NCI-H2171 (cell line): ENCODE results near the gene HDAC8.
"Not testable (repeated sequence)": the region's sequence is repeated elsewhere in the genome, so short reads cannot be mapped to it uniquely, and the experiment has no call there.

Source experiments
- DNase-seq: peaks from one replicate; lab custom pipeline; 2025; lab: John Stamatoyannopoulos, UW

The HDAC8 gene

GRCh38 chrX:72460715-72461114 lies 111.9 kb downstream of the HDAC8 start:
- DNase-seq: no peak

GRCh38 chrX:72449034-72449433 lies 123.6 kb downstream of the HDAC8 start:
- not testable (repeated sequence) for DNase-seq

GRCh38 chrX:72440764-72441163 lies 131.9 kb downstream of the HDAC8 start:
- not testable (repeated sequence) for DNase-seq

DNA sequence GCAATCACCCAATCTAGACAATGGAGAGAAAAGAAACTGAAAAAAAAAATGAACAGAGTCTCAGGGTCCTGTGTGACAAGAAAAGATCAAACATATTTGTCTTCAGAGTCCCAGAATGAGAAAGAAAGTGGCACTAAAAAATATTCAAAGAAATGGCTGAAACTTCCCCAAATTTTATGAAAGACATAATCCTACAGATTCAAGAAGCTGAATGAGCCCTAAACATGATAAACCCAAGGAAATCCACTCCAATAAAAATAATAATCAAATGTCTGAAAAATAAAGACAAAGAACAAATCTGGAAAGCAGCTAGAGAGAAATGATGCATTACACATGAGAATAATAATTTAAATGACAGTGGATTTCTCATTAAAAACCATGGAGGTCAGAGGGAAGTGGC lies 136.6 kb downstream of the HDAC8 start:
- no peak for DNase-seq

DNA sequence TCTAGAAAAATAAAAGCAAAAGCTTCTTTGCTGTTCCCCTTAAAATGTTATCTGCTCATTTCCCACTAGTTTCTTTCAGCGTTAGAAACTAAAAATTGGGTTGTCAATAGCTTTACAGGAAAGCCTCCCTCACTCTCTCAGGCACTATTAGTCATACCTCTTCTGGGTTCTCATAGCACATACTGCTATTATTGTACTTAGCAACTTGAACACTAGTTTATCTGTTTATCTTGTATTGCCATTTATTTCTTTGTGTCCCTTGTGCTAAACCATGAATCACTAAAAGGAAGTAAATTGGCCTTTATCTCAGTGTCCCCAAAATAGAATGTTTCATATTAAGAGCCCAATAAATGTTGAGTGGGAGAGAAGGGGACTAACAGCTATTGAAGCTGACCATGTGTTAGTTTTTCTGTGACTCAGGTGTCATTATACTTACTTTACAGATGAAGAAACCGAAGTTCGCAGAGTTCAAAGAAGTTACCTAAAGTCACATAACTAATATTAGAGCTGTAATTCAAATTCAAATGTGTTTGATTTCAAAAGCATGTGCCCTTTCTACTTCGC lies 142.2 kb downstream of the HDAC8 start:
- no peak for DNase-seq

DNA sequence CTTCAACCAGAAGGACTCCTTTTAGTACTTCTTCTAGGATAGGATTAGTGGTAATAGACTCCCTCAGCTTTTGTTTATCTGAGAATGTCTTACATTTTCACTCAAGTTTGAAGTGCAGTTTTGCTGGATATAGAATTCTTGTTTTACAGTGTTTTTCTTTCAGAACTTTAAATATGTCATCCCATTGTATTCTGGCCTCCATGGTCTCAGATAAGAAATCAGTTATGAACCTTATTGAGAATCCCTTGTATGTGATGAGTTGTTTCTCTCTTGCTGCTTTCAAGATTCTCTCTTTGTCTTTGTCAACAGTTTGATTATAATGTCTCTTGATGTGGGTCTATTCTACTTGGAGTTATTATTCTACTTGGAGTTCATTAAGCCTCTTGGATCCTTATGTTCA lies 150.8 kb downstream of the HDAC8 start:
- DNase-seq: no peak

DNA sequence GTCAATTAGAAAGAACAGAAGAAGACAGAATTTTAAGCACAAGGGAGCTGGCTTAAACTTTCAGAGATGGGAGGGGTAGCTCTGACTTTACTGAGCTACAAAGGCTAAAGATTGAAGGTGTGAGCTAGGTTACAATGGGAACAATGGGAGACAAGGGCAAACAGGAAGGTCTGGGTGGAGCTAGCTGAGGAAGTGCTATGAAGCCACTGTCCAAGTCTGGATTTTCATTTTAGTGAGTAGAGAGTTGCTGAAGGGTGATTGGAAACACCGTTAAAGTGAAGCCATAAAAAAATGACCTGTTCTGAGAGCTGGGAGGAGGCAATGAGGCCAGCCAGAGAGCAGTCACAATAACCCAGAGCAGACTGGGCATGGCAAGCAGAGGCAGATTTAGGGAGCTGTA lies 162.7 kb downstream of the HDAC8 start:
- no peak for DNase-seq

DNA sequence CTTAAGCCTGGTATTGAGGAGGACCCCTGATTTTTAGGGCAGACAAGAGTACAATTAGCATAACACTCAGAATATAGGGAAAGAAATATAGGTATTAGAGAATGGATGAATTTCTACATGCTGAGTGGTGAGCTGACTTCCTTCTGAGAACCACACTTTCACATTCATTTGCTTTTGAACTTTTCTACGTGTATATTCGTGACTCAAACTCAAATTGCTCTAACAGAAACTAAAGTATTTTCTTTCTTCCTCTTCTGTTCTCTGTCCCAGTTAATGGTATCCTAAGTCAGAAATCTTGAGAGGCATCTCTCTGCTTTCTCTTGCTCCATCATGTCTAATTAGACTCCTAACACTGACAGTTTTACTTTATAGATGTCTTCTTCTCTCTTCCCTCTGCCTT lies 163.8 kb downstream of the HDAC8 start:
- DNase-seq: no peak

- DNase-seq: not testable (repeated sequence)
Measured at GRCh38 chrX:72405136-72405535, 167.5 kb downstream of the HDAC8 start.

- no peak for DNase-seq
Measured at GRCh38 chrX:72402614-72403013, 170.0 kb downstream of the HDAC8 start.

DNA sequence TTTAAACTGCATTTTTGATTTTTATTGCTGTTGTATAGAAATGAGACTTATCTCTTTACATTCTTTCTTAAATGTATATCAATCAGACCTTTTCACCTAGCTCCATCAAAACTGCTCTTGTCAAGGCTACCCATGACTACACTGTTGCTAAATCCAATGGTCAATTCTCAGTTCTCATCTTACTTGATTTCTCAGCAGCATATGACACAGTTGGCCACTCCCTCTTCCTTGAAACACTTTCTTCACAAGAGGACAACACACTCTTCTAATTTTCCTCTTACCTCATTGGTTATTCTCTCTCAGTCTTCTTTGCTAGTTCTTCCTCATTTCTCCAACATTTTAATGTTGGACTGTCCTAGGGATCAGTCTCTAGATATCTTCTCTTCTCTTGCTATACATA lies 172.8 kb downstream of the HDAC8 start:
- no peak for DNase-seq

GRCh38 chrX:72396117-72396516 lies 176.5 kb downstream of the HDAC8 start:
- no peak for DNase-seq

DNA sequence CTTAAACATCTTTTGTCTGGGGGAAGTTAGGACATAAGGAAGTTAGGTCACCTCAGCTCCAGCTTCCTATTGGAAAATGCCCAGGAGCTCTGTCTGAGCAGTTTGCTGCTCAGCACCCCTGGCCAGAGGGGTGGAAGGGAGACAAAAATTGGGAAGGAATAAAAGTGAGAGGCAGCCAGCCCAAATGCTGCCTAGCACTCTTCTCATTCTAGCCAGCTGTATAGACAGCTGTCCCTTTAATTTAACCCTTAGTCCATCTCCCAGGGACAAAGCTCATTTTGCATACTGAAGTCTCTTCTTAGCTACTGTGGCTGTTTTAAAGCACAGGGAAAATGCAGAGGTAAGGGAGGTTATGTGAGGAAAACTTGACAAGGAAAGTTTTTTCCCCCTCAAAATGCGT lies 177.4 kb downstream of the HDAC8 start:
- no peak for DNase-seq

DNA sequence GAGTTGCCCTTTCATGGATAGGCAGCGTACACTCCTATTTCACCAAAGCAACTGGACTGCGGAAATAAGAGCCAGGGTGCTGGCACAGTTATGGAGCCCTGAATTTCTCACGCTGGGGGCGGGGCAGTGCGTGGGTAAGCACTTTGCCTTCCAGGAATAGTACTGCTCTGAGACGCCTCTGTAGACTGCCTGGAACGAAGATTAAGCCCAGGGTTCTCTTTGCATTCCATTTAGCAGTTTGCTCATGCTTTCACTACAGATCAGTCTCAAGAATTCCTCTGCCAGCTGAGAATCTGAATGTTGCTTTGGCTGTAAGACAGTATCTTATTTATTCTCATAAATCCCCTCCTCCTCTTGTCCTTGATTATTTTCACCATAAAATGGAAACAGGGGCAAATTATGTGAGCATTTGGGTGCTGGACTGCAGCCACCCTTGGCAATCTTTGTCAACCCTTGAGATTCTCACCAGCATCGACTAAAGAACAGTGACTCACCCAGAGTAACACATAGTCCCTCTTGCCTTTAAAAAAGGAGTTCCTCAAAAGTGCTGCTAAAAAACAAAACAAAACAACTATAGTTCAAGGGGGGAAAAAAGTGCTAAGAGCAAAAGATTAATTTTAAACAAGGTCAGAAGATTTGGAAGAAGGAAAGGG lies 178.0 kb downstream of the HDAC8 start:
- DNase-seq: no peak

DNA sequence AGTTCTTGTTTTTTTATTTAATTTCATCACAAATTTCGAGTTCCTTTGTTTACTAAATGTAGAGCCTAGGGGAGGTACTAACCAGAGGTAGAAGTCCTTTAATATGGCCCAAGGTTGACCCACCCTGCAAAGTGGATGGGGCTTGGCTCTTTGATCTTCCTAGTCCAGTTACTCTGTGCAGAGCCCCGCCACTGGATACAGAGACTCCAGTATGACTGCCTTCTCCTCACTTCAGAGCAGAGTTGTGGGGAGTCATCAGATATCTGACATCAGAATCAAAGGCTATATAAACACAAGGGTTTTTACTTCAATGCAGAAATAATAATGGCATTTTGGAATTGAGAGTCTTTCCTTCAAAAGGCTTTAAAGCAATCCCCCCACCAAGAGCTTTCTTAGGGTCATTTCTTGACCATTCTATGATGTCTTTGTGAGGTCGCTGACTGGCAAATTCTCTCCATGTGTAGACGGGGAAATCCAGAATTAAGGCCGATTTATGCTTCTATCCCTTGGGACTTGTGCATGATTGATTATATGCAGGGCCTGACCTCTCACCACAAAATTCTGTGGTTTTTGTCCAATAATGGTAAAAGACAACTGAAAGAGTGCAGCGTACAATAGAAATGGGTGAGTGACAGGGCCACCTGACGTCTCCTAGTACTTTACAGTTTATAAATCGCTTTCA lies 178.7 kb downstream of the HDAC8 start:
- DNase-seq: no peak

- DNase-seq: no peak
Measured at GRCh38 chrX:72392816-72393800, 179.5 kb downstream of the HDAC8 start.

- no peak for DNase-seq
Measured at GRCh38 chrX:72392042-72392441, 180.6 kb downstream of the HDAC8 start.

GRCh38 chrX:72387247-72387646 lies 185.4 kb downstream of the HDAC8 start:
- DNase-seq: no peak

GRCh38 chrX:72382202-72382595 lies 190.4 kb downstream of the HDAC8 start:
- no peak for DNase-seq

- DNase-seq: no peak
Measured at GRCh38 chrX:72381439-72382201, 191.0 kb downstream of the HDAC8 start.

DNA sequence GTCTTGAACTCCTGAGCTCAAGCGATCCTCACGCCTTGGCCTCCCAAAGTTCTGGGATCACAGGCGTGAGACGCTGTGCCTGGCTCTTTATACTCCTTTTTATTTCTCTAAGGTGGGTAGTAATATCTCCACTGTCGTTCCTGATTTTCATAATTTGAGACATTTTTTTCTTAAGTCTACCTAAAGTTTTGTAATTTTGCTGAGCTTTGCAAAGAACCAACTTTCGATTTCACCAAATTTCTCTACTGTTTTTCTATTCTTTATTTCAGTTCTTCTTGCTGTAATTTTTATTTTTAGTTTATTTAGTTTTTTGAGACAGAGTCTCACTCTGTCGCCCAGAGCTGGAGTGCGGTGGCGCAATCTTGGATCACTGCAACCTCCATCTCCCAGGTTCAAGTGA lies 196.5 kb downstream of the HDAC8 start:
- DNase-seq: no peak

DNA sequence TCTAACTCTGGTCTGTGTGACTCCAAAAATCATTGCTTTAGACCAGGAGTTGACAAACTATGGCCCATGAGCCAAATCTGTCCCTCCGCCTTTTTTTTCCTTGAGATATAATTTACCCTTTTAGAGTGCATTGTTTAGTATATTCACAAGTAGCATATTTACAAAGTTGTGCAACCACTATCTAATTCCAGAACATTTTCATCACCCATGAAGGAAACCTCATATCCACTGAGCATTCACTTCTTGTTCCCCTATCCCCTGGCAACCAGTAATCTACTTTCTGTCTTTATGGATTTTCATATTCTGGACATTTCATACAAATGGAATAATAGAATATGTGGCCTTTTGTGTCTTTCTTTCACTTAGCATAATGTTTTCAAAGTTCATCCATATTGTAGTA lies 199.5 kb downstream of the HDAC8 start:
- no peak for DNase-seq
